ENCODE results near the gene ZYG11B. TPM values are rescaled to one million over a fixed set of nuclear protein-coding genes. Genes with fewer than 3 reads are reported as not detected.

ZYG11B gene
- total and polyA plus RNA-seq, 9 of the 15 experiments (the other 6 are each of a cell fraction or from before 2014, with no cell fraction given): 4.9 to 22.2 (median 12.2) TPM

- TF ChIP-seq, protein P1, sequence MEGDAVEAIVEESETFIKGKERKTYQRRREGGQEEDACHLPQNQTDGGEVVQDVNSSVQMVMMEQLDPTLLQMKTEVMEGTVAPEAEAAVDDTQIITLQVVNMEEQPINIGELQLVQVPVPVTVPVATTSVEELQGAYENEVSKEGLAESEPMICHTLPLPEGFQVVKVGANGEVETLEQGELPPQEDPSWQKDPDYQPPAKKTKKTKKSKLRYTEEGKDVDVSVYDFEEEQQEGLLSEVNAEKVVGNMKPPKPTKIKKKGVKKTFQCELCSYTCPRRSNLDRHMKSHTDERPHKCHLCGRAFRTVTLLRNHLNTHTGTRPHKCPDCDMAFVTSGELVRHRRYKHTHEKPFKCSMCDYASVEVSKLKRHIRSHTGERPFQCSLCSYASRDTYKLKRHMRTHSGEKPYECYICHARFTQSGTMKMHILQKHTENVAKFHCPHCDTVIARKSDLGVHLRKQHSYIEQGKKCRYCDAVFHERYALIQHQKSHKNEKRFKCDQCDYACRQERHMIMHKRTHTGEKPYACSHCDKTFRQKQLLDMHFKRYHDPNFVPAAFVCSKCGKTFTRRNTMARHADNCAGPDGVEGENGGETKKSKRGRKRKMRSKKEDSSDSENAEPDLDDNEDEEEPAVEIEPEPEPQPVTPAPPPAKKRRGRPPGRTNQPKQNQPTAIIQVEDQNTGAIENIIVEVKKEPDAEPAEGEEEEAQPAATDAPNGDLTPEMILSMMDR (IDR thresholded peaks at IDR 0.05 in 2 of 3, conservative IDR thresholded peaks at IDR 0.05 in 1 of 3; ENCODE audit: insufficient read depth in 2 of 3, low read depth in 1 of 3, low read length in 3 of 3): no peak
- TF ChIP-seq GMEB1 (CRISPR knock-in tag; IDR thresholded peaks at IDR 0.05) (no peak), HDAC6 (IDR thresholded peaks at IDR 0.05; ENCODE audit: low read depth, low read length) (no peak), ZFP91 (CRISPR knock-in tag; IDR thresholded peaks at IDR 0.05) (no peak), DPF2 (IDR thresholded peaks at IDR 0.05) (peak; percentile 22), KDM1A (IDR thresholded peaks at IDR 0.05) (no peak; a peak in 1 of 4 replicates), ZMIZ1 (IDR thresholded peaks at IDR 0.05; ENCODE audit: low read depth in 2 of 2, low read length in 2 of 2) (no peak)
- TF ChIP-seq, protein P2, sequence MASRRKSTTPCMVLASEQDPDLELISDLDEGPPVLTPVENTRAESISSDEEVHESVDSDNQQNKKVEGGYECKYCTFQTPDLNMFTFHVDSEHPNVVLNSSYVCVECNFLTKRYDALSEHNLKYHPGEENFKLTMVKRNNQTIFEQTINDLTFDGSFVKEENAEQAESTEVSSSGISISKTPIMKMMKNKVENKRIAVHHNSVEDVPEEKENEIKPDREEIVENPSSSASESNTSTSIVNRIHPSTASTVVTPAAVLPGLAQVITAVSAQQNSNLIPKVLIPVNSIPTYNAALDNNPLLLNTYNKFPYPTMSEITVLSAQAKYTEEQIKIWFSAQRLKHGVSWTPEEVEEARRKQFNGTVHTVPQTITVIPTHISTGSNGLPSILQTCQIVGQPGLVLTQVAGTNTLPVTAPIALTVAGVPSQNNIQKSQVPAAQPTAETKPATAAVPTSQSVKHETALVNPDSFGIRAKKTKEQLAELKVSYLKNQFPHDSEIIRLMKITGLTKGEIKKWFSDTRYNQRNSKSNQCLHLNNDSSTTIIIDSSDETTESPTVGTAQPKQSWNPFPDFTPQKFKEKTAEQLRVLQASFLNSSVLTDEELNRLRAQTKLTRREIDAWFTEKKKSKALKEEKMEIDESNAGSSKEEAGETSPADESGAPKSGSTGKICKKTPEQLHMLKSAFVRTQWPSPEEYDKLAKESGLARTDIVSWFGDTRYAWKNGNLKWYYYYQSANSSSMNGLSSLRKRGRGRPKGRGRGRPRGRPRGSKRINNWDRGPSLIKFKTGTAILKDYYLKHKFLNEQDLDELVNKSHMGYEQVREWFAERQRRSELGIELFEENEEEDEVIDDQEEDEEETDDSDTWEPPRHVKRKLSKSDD (conservative IDR thresholded peaks at IDR 0.05; ENCODE audit: low read length): no peak
- TF ChIP-seq, protein P3, sequence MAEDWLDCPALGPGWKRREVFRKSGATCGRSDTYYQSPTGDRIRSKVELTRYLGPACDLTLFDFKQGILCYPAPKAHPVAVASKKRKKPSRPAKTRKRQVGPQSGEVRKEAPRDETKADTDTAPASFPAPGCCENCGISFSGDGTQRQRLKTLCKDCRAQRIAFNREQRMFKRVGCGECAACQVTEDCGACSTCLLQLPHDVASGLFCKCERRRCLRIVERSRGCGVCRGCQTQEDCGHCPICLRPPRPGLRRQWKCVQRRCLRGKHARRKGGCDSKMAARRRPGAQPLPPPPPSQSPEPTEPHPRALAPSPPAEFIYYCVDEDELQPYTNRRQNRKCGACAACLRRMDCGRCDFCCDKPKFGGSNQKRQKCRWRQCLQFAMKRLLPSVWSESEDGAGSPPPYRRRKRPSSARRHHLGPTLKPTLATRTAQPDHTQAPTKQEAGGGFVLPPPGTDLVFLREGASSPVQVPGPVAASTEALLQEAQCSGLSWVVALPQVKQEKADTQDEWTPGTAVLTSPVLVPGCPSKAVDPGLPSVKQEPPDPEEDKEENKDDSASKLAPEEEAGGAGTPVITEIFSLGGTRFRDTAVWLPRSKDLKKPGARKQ (CRISPR knock-in tag; IDR thresholded peaks at IDR 0.05): no peak
- TF ChIP-seq, protein P4, sequence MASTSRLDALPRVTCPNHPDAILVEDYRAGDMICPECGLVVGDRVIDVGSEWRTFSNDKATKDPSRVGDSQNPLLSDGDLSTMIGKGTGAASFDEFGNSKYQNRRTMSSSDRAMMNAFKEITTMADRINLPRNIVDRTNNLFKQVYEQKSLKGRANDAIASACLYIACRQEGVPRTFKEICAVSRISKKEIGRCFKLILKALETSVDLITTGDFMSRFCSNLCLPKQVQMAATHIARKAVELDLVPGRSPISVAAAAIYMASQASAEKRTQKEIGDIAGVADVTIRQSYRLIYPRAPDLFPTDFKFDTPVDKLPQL (IDR thresholded peaks at IDR 0.05; ENCODE audit: extremely low read depth, insufficient read length): no peak
Measured at GRCh38 chr1:52727114-52727586, 897 bp downstream of the ZYG11B start (continued).

Data from K562 (cell line).